ENCODE data around the gene ID3.
"Not testable (repeated sequence)": the region's sequence is repeated elsewhere in the genome, so short reads cannot be mapped to it uniquely, and the experiment has no call there.

Gene ID3

GRCh38 chr1:23544444-23545389 lies 14.6 kb downstream of the ID3 start:
- H3K4me3 ChIP-seq (ENCODE audit: low read depth, low read length): no peak overlapping the region
- peak overlapping the region; percentile 30 for H3K27ac ChIP-seq (ENCODE audit: low read depth, low read length)
- peaks cover 4% of the 10 kb centered on the region; the same call in 1 of the 2 replicates for H3K4me1 ChIP-seq (ENCODE audit: control insufficient read depth, insufficient read depth, low read length)

GRCh38 chr1:23543707-23544443 lies 15.4 kb downstream of the ID3 start:
- no peak overlapping the region for H3K9ac ChIP-seq (ENCODE audit: low read depth, low read length)
- peaks cover 4% of the 10 kb centered on the region; the same call in 1 of the 2 replicates for H3K4me1 ChIP-seq (ENCODE audit: control insufficient read depth, insufficient read depth, low read length)
- no peaks in the 10 kb centered on the region for H3K36me3 ChIP-seq (ENCODE audit: control insufficient read depth, insufficient read depth, low read length)
- no peak overlapping the region for H3K27ac ChIP-seq (ENCODE audit: low read depth, low read length)
- no peaks in the 10 kb centered on the region for H3K9me3 ChIP-seq (ENCODE audit: control insufficient read depth, insufficient read depth, low read length)
- no peaks in the 10 kb centered on the region for H3K27me3 ChIP-seq (ENCODE audit: control insufficient read depth, insufficient read depth, low read length)
- no peak overlapping the region for H3K4me3 ChIP-seq (ENCODE audit: low read depth, low read length)

More at GRCh38 chr1:23544444-23545389, 14.6 kb downstream of the ID3 start:
- Histone ChIP-seq H3K36me3 (ENCODE audit: control insufficient read depth, insufficient read depth, low read length) (no peaks in the 10 kb centered on the region), H3K9ac (ENCODE audit: low read depth, low read length) (no peak overlapping the region), H3K27me3 (ENCODE audit: control insufficient read depth, insufficient read depth, low read length) (no peaks in the 10 kb centered on the region), H3K9me3 (ENCODE audit: control insufficient read depth, insufficient read depth, low read length) (no peaks in the 10 kb centered on the region)

GRCh38 chr1:23542940-23543339 lies 16.4 kb downstream of the ID3 start:
- not testable (repeated sequence) for H3K9ac ChIP-seq (ENCODE audit: low read depth, low read length); H3K9me3 ChIP-seq (ENCODE audit: control insufficient read depth, insufficient read depth, low read length); H3K4me1 ChIP-seq (ENCODE audit: control insufficient read depth, insufficient read depth, low read length)

GRCh38 chr1:23539698-23540266 lies 19.5 kb downstream of the ID3 start:
- Histone ChIP-seq H3K9ac (ENCODE audit: low read depth, low read length) (no peak overlapping the region), H3K4me3 (ENCODE audit: low read depth, low read length) (no peak overlapping the region), H3K9me3 (ENCODE audit: control insufficient read depth, insufficient read depth, low read length) (no peaks in the 10 kb centered on the region), H3K27me3 (ENCODE audit: control insufficient read depth, insufficient read depth, low read length) (no peaks in the 10 kb centered on the region), H3K36me3 (ENCODE audit: control insufficient read depth, insufficient read depth, low read length) (no peaks in the 10 kb centered on the region), H3K27ac (ENCODE audit: low read depth, low read length) (peak overlapping the region; percentile 21), H3K4me1 (ENCODE audit: control insufficient read depth, insufficient read depth, low read length) (no peaks in the 10 kb centered on the region)

More at GRCh38 chr1:23542940-23543339, 16.4 kb downstream of the ID3 start:
- H3K4me3 ChIP-seq (ENCODE audit: low read depth, low read length); H3K36me3 ChIP-seq (ENCODE audit: control insufficient read depth, insufficient read depth, low read length); H3K27ac ChIP-seq (ENCODE audit: low read depth, low read length); H3K27me3 ChIP-seq (ENCODE audit: control insufficient read depth, insufficient read depth, low read length): not testable (repeated sequence)

- Histone ChIP-seq H3K9ac (ENCODE audit: low read depth, low read length) (no peak overlapping the region), H3K36me3 (ENCODE audit: control insufficient read depth, insufficient read depth, low read length) (no peaks in the 10 kb centered on the region), H3K4me3 (ENCODE audit: low read depth, low read length) (no peak overlapping the region), H3K9me3 (ENCODE audit: control insufficient read depth, insufficient read depth, low read length) (no peaks in the 10 kb centered on the region), H3K4me1 (ENCODE audit: control insufficient read depth, insufficient read depth, low read length) (no peaks in the 10 kb centered on the region), H3K27ac (ENCODE audit: low read depth, low read length) (no peak overlapping the region), H3K27me3 (ENCODE audit: control insufficient read depth, insufficient read depth, low read length) (peaks cover 12% of the 10 kb centered on the region)
These were observed 21.9 kb downstream of the ID3 start for GRCh38 chr1:23537296-23537973.

- Histone ChIP-seq H3K9ac (ENCODE audit: low read depth, low read length) (no peak overlapping the region), H3K4me3 (ENCODE audit: low read depth, low read length) (no peak overlapping the region), H3K4me1 (ENCODE audit: control insufficient read depth, insufficient read depth, low read length) (peaks cover 14% of the 10 kb centered on the region), H3K27me3 (ENCODE audit: control insufficient read depth, insufficient read depth, low read length) (peaks cover 40% of the 10 kb centered on the region), H3K9me3 (ENCODE audit: control insufficient read depth, insufficient read depth, low read length) (no peaks in the 10 kb centered on the region), H3K36me3 (ENCODE audit: control insufficient read depth, insufficient read depth, low read length) (no peaks in the 10 kb centered on the region), H3K27ac (ENCODE audit: low read depth, low read length) (no peak overlapping the region)
These were observed 25.9 kb downstream of the ID3 start for GRCh38 chr1:23533246-23534023.

- Histone ChIP-seq H3K4me3 (ENCODE audit: low read depth, low read length) (peak overlapping the region; percentile 42), H3K27me3 (ENCODE audit: control insufficient read depth, insufficient read depth, low read length) (peaks cover 40% of the 10 kb centered on the region), H3K36me3 (ENCODE audit: control insufficient read depth, insufficient read depth, low read length) (no peaks in the 10 kb centered on the region), H3K4me1 (ENCODE audit: control insufficient read depth, insufficient read depth, low read length) (peaks cover 14% of the 10 kb centered on the region), H3K9me3 (ENCODE audit: control insufficient read depth, insufficient read depth, low read length) (no peaks in the 10 kb centered on the region), H3K27ac (ENCODE audit: low read depth, low read length) (peak overlapping the region; percentile 44), H3K9ac (ENCODE audit: low read depth, low read length) (peak overlapping the region; percentile 55; the same call in 1 of the 2 replicates)
These were observed 27.7 kb downstream of the ID3 start for GRCh38 chr1:23531562-23532094.

- Histone ChIP-seq H3K9me3 (ENCODE audit: control insufficient read depth, insufficient read depth, low read length) (no peaks in the 10 kb centered on the region), H3K4me3 (ENCODE audit: low read depth, low read length) (peak within 1 kb of the TSS; percentile 72), H3K4me1 (ENCODE audit: control insufficient read depth, insufficient read depth, low read length) (peaks cover 15% of the 10 kb centered on the region), H3K27ac (ENCODE audit: low read depth, low read length) (peak within 1 kb of the TSS; percentile 57), H3K36me3 (ENCODE audit: control insufficient read depth, insufficient read depth, low read length) (no peaks in the 10 kb centered on the region), H3K9ac (ENCODE audit: low read depth, low read length) (peak within 1 kb of the TSS; percentile 75), H3K27me3 (ENCODE audit: control insufficient read depth, insufficient read depth, low read length) (peaks cover 40% of the 10 kb centered on the region)
These were observed 28.3 kb downstream of the ID3 start, which contains the start of gene E2F2 for GRCh38 chr1:23530747-23531561. Gene E2F2, minus strand, starts transcription at chr1:23531233. Its CDS starts 440 bp downstream, at chr1:23530793.

GRCh38 chr1:23530087-23530746 lies 29.1 kb downstream of the ID3 start:
- H3K4me1 ChIP-seq (ENCODE audit: control insufficient read depth, insufficient read depth, low read length): peaks cover 23% of the 10 kb centered on the region
- H3K36me3 ChIP-seq (ENCODE audit: control insufficient read depth, insufficient read depth, low read length): no peaks in the 10 kb centered on the region
- H3K9ac ChIP-seq (ENCODE audit: low read depth, low read length): peak overlapping the region; percentile 75; the same call in 1 of the 2 replicates
- peaks cover 40% of the 10 kb centered on the region for H3K27me3 ChIP-seq (ENCODE audit: control insufficient read depth, insufficient read depth, low read length)
- no peaks in the 10 kb centered on the region for H3K9me3 ChIP-seq (ENCODE audit: control insufficient read depth, insufficient read depth, low read length)
- no peak overlapping the region for H3K27ac ChIP-seq (ENCODE audit: low read depth, low read length)
- H3K4me3 ChIP-seq (ENCODE audit: low read depth, low read length): peak overlapping the region; percentile 72
